ENCODE data around the gene CNIH3. TPM values are rescaled to one million over a fixed set of nuclear protein-coding genes. Genes with fewer than 3 reads are reported as not detected.

Gene CNIH3
- total and polyA plus RNA-seq, 2 of the 4 experiments (the other 2 are of a cell fraction): 2.0 to 2.9 TPM

GRCh38 chr1:224739997-224740684 is 124.0 kb downstream of the CNIH3 start:
- ATAC-seq (ENCODE audit: low read depth): no peak
- no peaks in the 10 kb centered on the region; the same call in 1 of the 2 replicates for H3K27me3 ChIP-seq (ENCODE audit: control insufficient read depth, insufficient read depth, low read length)
- CTCF ChIA-PET: no interaction called here
- H2AK9ac ChIP-seq (replicated peaks; ENCODE audit: low read depth, low read length, poor library complexity): no peak overlapping the region
- in situ Hi-C loops (cut with MboI; ENCODE audit: low sequenced_read_pairs): no loop called here
- no peak overlapping the region for H3K14ac ChIP-seq (replicated peaks; ENCODE audit: low read depth, low read length)
- no peak overlapping the region for H2AFZ ChIP-seq (replicated peaks; ENCODE audit: low read length, poor library complexity)
- H3K4ac ChIP-seq (ENCODE audit: low read depth, low read length): no peak overlapping the region
- H4K5ac ChIP-seq (ENCODE audit: low read depth, low read length): no peak overlapping the region
- H2BK5ac ChIP-seq (ENCODE audit: low read depth, low read length, poor library complexity, severe bottlenecking): no peak overlapping the region
- POLR2A ChIA-PET (ENCODE audit: unreplicated experiment): no interaction called here
- no peaks in the 10 kb centered on the region for H3K36me3 ChIP-seq (ENCODE audit: control insufficient read depth, insufficient read depth, low read length)
- no peak overlapping the region for H3K23ac ChIP-seq (ENCODE audit: low read depth, low read length)
- dilution Hi-C loops (cut with HindIII; ENCODE audit: low sequenced_read_pairs, unreplicated experiment): no loop called here
- no peak overlapping the region for H2AK5ac ChIP-seq (ENCODE audit: low read depth, low read length)
- no peak overlapping the region for H2BK120ac ChIP-seq (ENCODE audit: low read depth, low read length)
- no peak overlapping the region for H2BK20ac ChIP-seq (ENCODE audit: low read depth, low read length)
- no peak overlapping the region for H2BK15ac ChIP-seq (ENCODE audit: low read depth, low read length)
- no peak for DNase-seq
- H4K20me1 ChIP-seq (ENCODE audit: insufficient read depth, low read length): no peaks in the 10 kb centered on the region
- H4K8ac ChIP-seq (ENCODE audit: low read depth in 2 of 2, low read length in 2 of 2): no peak overlapping the region
- H3K4me3 ChIP-seq (ENCODE audit: insufficient read depth, low read depth, low read length): no peak overlapping the region
- no peak overlapping the region for H3K9ac ChIP-seq (ENCODE audit: low read depth, low read length)
- no peak overlapping the region for H3K4me2 ChIP-seq (ENCODE audit: low read depth, low read length)
- no peaks in the 10 kb centered on the region for H3K9me3 ChIP-seq (ENCODE audit: control insufficient read depth, insufficient read depth, low read length)
- H3K27ac ChIP-seq (ENCODE audit: insufficient read depth, low read length): no peak overlapping the region
- H3K9me1 ChIP-seq (ENCODE audit: insufficient read depth, low read length): no peaks in the 10 kb centered on the region; the same call in 1 of the 2 replicates
- intact Hi-C loops (cut with micrococcal nuclease): no loop called here
- no peak for TF ChIP-seq FOS (IDR thresholded peaks at IDR 0.05; ENCODE audit: low read depth, low read length)
- TF ChIP-seq CEBPB (IDR thresholded peaks at IDR 0.05; ENCODE audit: low read depth, low read length): no peak
- no peak for TF ChIP-seq NFE2L2 (IDR thresholded peaks at IDR 0.05; ENCODE audit: low read depth, low read length)
- TF ChIP-seq ELK1 (IDR thresholded peaks at IDR 0.05; ENCODE audit: borderline replicate concordance, low read depth, low read length): no peak
- TF ChIP-seq, protein P1, sequence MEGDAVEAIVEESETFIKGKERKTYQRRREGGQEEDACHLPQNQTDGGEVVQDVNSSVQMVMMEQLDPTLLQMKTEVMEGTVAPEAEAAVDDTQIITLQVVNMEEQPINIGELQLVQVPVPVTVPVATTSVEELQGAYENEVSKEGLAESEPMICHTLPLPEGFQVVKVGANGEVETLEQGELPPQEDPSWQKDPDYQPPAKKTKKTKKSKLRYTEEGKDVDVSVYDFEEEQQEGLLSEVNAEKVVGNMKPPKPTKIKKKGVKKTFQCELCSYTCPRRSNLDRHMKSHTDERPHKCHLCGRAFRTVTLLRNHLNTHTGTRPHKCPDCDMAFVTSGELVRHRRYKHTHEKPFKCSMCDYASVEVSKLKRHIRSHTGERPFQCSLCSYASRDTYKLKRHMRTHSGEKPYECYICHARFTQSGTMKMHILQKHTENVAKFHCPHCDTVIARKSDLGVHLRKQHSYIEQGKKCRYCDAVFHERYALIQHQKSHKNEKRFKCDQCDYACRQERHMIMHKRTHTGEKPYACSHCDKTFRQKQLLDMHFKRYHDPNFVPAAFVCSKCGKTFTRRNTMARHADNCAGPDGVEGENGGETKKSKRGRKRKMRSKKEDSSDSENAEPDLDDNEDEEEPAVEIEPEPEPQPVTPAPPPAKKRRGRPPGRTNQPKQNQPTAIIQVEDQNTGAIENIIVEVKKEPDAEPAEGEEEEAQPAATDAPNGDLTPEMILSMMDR (conservative IDR thresholded peaks at IDR 0.05; ENCODE audit: low read depth, low read length): no peak
- no peak for TF ChIP-seq POLR2A (IDR thresholded peaks at IDR 0.05; ENCODE audit: low read depth, low read length)
- TF ChIP-seq CHD1 (IDR thresholded peaks at IDR 0.05; ENCODE audit: low read depth, low read length): no peak
- TF ChIP-seq RAD21 (IDR thresholded peaks at IDR 0.05; ENCODE audit: low read length): no peak
- H3K79me1 ChIP-seq (ENCODE audit: low read depth in 1 of 2, low read length in 2 of 2): no peaks in the 10 kb centered on the region
- no TSS peak for BruUV-seq (replicated peaks)
- H4K91ac ChIP-seq (ENCODE audit: insufficient read depth, low read depth, low read length): no peak overlapping the region
- no CpG with 5 or more reads among the region's 7 CpGs for WGBS, 2 experiments (ENCODE audit: extremely low coverage in 2 of 2, insufficient read length in 1 of 2)
- no peak overlapping the region for H3K18ac ChIP-seq (ENCODE audit: low read depth, low read length)
- H3K4me1 ChIP-seq (ENCODE audit: control insufficient read depth, insufficient read depth, low read length): peaks cover 6% of the 10 kb centered on the region
- H3K56ac ChIP-seq (ENCODE audit: extremely low read depth, insufficient read depth, low read length): no peak overlapping the region

Data from IMR-90 (cell line).